Mesenchymal stem cell (in vitro differentiated cells and primary cell): ENCODE data around the gene NUCB1.
A peak's percentile ranks its signal among the peaks of the same experiment; 100 is the strongest.

Experiments
- DNase-seq: peaks from one replicate; pipeline ENCODE4 v3.0.0-alpha.2; 2013
- H2AFZ ChIP-seq: one replicate; pipeline ENCODE4 v1.6.1; 2013; ENCODE audit warnings: low read depth, mild to moderate bottlenecking, control low read depth, inconsistent platforms, low read length, moderate library complexity
- H2AK5ac ChIP-seq: 2 replicates; pipeline ENCODE4 v1.6.1; 2013; ENCODE audit warnings: low read length, moderate library complexity, mild to moderate bottlenecking, inconsistent platforms; ENCODE audit not compliant: severe bottlenecking
- H2BK120ac ChIP-seq: one replicate; pipeline ENCODE4 v1.6.1; 2013; ENCODE audit warnings: low read depth, mild to moderate bottlenecking, inconsistent platforms, low read length, moderate library complexity
- H2BK12ac ChIP-seq, 2 experiments: one replicate each; pipeline ENCODE4 v1.6.1; 2013; ENCODE audit warnings: inconsistent platforms in 2 of 2, low read length in 2 of 2, mild to moderate bottlenecking in 2 of 2, moderate library complexity in 2 of 2, control low read depth in 1 of 2
- H2BK15ac ChIP-seq: one replicate; pipeline ENCODE4 v1.6.1; 2013; ENCODE audit warnings: mild to moderate bottlenecking, low read depth, inconsistent platforms; ENCODE audit not compliant: poor library complexity, severe bottlenecking
- H2BK5ac ChIP-seq: 2 replicates; pipeline ENCODE4 v1.6.1; 2013; ENCODE audit warnings: low read depth, mild to moderate bottlenecking, low read length, control low read depth, inconsistent platforms; ENCODE audit not compliant: poor library complexity, severe bottlenecking
- H3K14ac ChIP-seq, 2 experiments: one replicate each; pipeline ENCODE4 v1.6.1; 2013; ENCODE audit warnings: inconsistent platforms in 2 of 2, low read length in 2 of 2, control low read depth in 1 of 2, mild to moderate bottlenecking in 1 of 2, moderate library complexity in 1 of 2
- H3K18ac ChIP-seq, 2 experiments: one replicate each; pipeline ENCODE4 v1.6.1; 2013; ENCODE audit warnings: inconsistent platforms in 2 of 2, low read length in 2 of 2, control low read depth in 1 of 2, low read depth in 1 of 2, mild to moderate bottlenecking in 1 of 2
- H3K23ac ChIP-seq, 2 experiments: one replicate each; pipeline ENCODE4 v1.6.1; 2013; ENCODE audit warnings: inconsistent platforms in 2 of 2, low read length in 2 of 2, mild to moderate bottlenecking in 2 of 2, moderate library complexity in 2 of 2, control low read depth in 1 of 2
- H3K27ac ChIP-seq: 2 replicates; pipeline ENCODE4 v1.5.1; 2013; ENCODE audit warnings: mild to moderate bottlenecking, moderate library complexity, low read length, control low read depth, inconsistent platforms; ENCODE audit not compliant: poor library complexity, severe bottlenecking
- H3K27me3 ChIP-seq, 2 experiments: 2 replicates each; pipeline versions ENCODE4 v1.6.1 to v1.7.0; 2013; ENCODE audit warnings: low read length in 2 of 2, mild to moderate bottlenecking in 2 of 2, moderate library complexity in 2 of 2, control low read depth in 1 of 2, inconsistent platforms in 1 of 2; ENCODE audit not compliant: control insufficient read depth in 1 of 2, insufficient read depth in 1 of 2
- H3K36me3 ChIP-seq, 2 experiments: 2 replicates each; pipeline versions ENCODE4 v1.6.1 to v1.7.0; 2013; ENCODE audit warnings: low read length in 2 of 2, control low read depth in 1 of 2, inconsistent platforms in 1 of 2, low read depth in 1 of 2, mild to moderate bottlenecking in 1 of 2; ENCODE audit not compliant: insufficient read depth in 2 of 2, control insufficient read depth in 1 of 2
- H3K4ac ChIP-seq, 2 experiments: one replicate each; pipeline ENCODE4 v1.6.1; 2013; ENCODE audit warnings: inconsistent platforms in 2 of 2, low read length in 2 of 2, mild to moderate bottlenecking in 2 of 2, moderate library complexity in 2 of 2, control low read depth in 1 of 2, low read depth in 1 of 2
- H3K4me1 ChIP-seq: 2 replicates; pipeline ENCODE4 v1.6.1; 2013; ENCODE audit warnings: low read depth, low read length, control low read depth; ENCODE audit not compliant: control insufficient read depth, insufficient read depth
- H3K4me2 ChIP-seq: 2 replicates; pipeline ENCODE4 v1.6.1; 2013; ENCODE audit warnings: low read length, mild to moderate bottlenecking, inconsistent platforms; ENCODE audit not compliant: poor library complexity, severe bottlenecking
- H3K4me3 ChIP-seq, 2 experiments: 2 replicates each; pipeline versions ENCODE4 v1.5.1 to v1.7.0; 2013; ENCODE audit warnings: low read length in 2 of 2, mild to moderate bottlenecking in 2 of 2, control low read depth in 1 of 2, low read depth in 1 of 2; ENCODE audit not compliant: insufficient read depth in 1 of 2
- H3K79me1 ChIP-seq: replicated peaks from 2 replicates; pipeline ENCODE4 v1.6.1; 2013; ENCODE audit warnings: mild to moderate bottlenecking, control low read depth, low read length, inconsistent platforms; ENCODE audit not compliant: poor library complexity, severe bottlenecking
- H3K9ac ChIP-seq: 2 replicates; pipeline ENCODE4 v1.7.0; 2013; ENCODE audit warnings: mild to moderate bottlenecking, low read length, moderate library complexity
- H3K9me3 ChIP-seq: 2 replicates; pipeline ENCODE4 v1.7.0; 2013; ENCODE audit warnings: mild to moderate bottlenecking, low read length; ENCODE audit not compliant: control insufficient read depth
- H4K8ac ChIP-seq: one replicate; pipeline ENCODE4 v1.6.1; 2013; ENCODE audit warnings: inconsistent platforms, mild to moderate bottlenecking, low read length, moderate library complexity
- H4K91ac ChIP-seq: one replicate; pipeline ENCODE4 v1.6.1; 2013; ENCODE audit warnings: mild to moderate bottlenecking, low read length, inconsistent platforms
- WGBS: methylation state at CpG from one replicate; pipeline ENCODE4 v1.1.7; 2013; ENCODE audit warnings: mixed read lengths; 5-methylcytosine and 5-hydroxymethylcytosine counted together

NUCB1 gene

DNA sequence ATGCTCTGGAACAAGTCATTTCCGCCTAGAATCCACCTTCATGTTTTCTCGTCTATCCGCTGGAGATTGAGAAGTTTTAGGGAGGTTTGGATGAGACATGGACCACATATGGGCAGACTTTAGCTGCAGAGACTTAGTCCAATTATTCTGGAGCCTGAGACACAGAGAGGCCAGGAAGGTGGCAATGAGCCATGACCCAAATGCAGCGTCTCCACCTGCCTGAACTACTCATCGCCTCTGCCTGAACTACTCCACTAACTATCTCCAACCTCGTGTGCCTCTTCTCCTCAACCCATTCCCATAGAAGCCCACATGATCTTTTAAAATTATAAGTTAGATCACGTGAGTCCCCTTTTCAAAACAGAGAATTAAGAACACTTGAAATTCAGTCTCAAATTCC is 37.3 kb upstream of the NUCB1 start:
- H2BK15ac ChIP-seq, result no peak overlapping the region
- H2BK12ac ChIP-seq, result no peak overlapping the region
- H4K91ac ChIP-seq, result no peak overlapping the region
- H3K4ac ChIP-seq, result no peak overlapping the region
- no peak overlapping the region for H3K18ac ChIP-seq
- no peak for DNase-seq
- no peaks in the 10 kb centered on the region for H3K27me3 ChIP-seq
- no peak overlapping the region for H3K23ac ChIP-seq
- H3K36me3 ChIP-seq, result peaks cover 33 to 65% of the 10 kb centered on the region in 2 experiments
- H2AK5ac ChIP-seq, result no peak overlapping the region
- no peak overlapping the region for H3K27ac ChIP-seq
- 95% methylated on average over 6 of the region's 7 CpGs for WGBS
- H4K8ac ChIP-seq, result no peak overlapping the region
- H3K14ac ChIP-seq, result no peak overlapping the region
- no peak overlapping the region for H3K4me3 ChIP-seq
- H3K4me1 ChIP-seq, result peaks cover 7% of the 10 kb centered on the region
- H2BK120ac ChIP-seq, result no peak overlapping the region
- H3K4me2 ChIP-seq, result no peak overlapping the region
- no peak overlapping the region for H2BK5ac ChIP-seq
- H3K79me1 ChIP-seq, result peaks cover 6% of the 10 kb centered on the region
- no peaks in the 10 kb centered on the region for H3K9me3 ChIP-seq
- no peak overlapping the region for H2AFZ ChIP-seq
- H3K9ac ChIP-seq, result no peak overlapping the region

- no peaks in the 10 kb centered on the region for H3K27me3 ChIP-seq
- no peak overlapping the region for H3K4ac ChIP-seq
- H3K18ac ChIP-seq, result no peak overlapping the region
- WGBS, result 80% methylated on average over 6 of the region's 6 CpGs
- H2BK12ac ChIP-seq, result no peak overlapping the region
- H3K27ac ChIP-seq, result no peak overlapping the region
- no peaks in the 10 kb centered on the region for H3K9me3 ChIP-seq
- H4K8ac ChIP-seq, result no peak overlapping the region
- no peak overlapping the region for H4K91ac ChIP-seq
- no peak overlapping the region for H3K23ac ChIP-seq
- peaks cover 6% of the 10 kb centered on the region for H3K79me1 ChIP-seq
- H2BK5ac ChIP-seq, result no peak overlapping the region
- no peak overlapping the region for H3K4me2 ChIP-seq
- peaks cover 14% of the 10 kb centered on the region for H3K4me1 ChIP-seq
- DNase-seq, result no peak
- peak overlapping the region in 1 of 2 experiments; percentile 87 for H3K4me3 ChIP-seq
- H3K36me3 ChIP-seq, result peaks cover 10 to 30% of the 10 kb centered on the region in 2 experiments
- no peak overlapping the region for H3K14ac ChIP-seq
- no peak overlapping the region for H2BK15ac ChIP-seq
- no peak overlapping the region for H2AK5ac ChIP-seq
- H3K9ac ChIP-seq, result peak overlapping the region; percentile 90
- H2AFZ ChIP-seq, result no peak overlapping the region
- H2BK120ac ChIP-seq, result no peak overlapping the region
These were observed 33.4 kb upstream of the NUCB1 start for GRCh38 chr19:48866692-48867091.

DNA sequence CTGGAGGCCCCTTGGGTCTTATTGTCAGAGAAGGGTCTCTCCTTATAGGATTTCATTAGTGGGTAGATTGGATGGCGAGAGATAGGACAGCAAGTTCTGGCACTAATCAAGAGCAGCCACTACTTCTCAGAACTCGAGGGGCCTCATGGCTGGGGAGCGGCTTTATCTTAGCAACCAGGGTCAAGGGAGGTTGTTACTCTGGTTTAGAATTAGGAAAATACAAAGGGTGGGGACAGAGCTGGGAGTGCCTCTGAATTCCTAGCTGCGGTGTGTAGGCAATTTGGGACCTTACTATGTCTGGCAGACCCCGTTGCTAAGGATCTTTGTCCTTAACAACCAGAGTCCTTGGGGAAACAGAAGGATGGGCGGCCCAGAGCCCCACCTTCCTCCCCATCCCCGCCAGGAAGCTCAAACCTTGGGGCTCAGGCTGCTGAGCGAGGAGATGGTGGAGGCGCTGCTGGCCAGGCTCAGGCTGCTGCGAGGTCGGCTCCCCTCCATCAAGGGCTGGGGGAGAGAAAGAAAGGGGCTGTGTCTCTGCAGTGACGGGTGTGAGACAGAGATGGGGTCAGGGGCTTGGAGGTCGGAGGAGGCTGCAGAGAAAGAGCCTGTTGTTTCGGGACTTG is 32.9 kb upstream of the NUCB1 start:
- H3K4me1 ChIP-seq, result peaks cover 15% of the 10 kb centered on the region
- peak overlapping the region; percentile 52 for H4K8ac ChIP-seq
- peaks cover 10 to 26% of the 10 kb centered on the region in 2 experiments for H3K36me3 ChIP-seq
- peak overlapping the region in 1 of 2 experiments; percentile 51 for H3K23ac ChIP-seq
- no peaks in the 10 kb centered on the region for H3K27me3 ChIP-seq
- peak overlapping the region; percentile 70 for H4K91ac ChIP-seq
- H3K9me3 ChIP-seq, result no peaks in the 10 kb centered on the region
- H3K9ac ChIP-seq, result peak overlapping the region; percentile 90
- H3K4me2 ChIP-seq, result peak overlapping the region; percentile 64
- peak overlapping the region; percentile 72 to 80 for H3K18ac ChIP-seq
- H2BK15ac ChIP-seq, result no peak overlapping the region
- no peak overlapping the region for H3K27ac ChIP-seq
- DNase-seq, result no peak
- no peak overlapping the region for H2BK5ac ChIP-seq
- H2BK120ac ChIP-seq, result no peak overlapping the region
- 85% methylated on average over 14 of the region's 14 CpGs for WGBS
- peak overlapping the region; percentile 40 to 85 for H2BK12ac ChIP-seq
- H3K14ac ChIP-seq, result peak overlapping the region in 1 of 2 experiments; percentile 36
- H3K4me3 ChIP-seq, result peak overlapping the region in 1 of 2 experiments; percentile 87
- no peak overlapping the region for H2AFZ ChIP-seq
- H2AK5ac ChIP-seq, result no peak overlapping the region
- peaks cover 6% of the 10 kb centered on the region for H3K79me1 ChIP-seq
- H3K4ac ChIP-seq, result peak overlapping the region in 1 of 2 experiments; percentile 52

DNA sequence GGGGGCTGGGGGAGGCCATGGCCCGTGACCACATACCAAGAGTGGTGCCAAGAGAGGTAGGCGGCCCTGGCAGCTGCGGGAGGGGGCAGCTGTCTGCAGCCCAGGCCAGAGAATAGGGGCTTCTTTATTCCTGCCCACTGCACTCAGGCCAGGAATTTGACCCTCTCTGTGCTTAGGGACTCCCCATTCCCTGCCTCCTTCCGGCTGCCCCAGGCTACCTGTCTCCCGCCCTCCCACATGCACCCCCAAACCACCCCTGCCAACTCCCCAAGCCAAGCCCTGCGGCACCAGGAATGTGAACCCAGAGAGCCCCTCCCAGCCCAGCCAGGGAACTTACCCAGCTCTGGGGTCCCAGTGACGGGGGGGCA is 32.4 kb upstream of the NUCB1 start:
- H3K14ac ChIP-seq, result peak overlapping the region in 1 of 2 experiments; percentile 82
- peak overlapping the region; percentile 81 for H4K91ac ChIP-seq
- DNase-seq, result no peak
- peak overlapping the region; percentile 80 for H2BK120ac ChIP-seq
- no peak overlapping the region for H2AK5ac ChIP-seq
- peak overlapping the region; percentile 72 to 80 for H3K18ac ChIP-seq
- H2BK12ac ChIP-seq, result peak overlapping the region in 1 of 2 experiments; percentile 85
- H2BK5ac ChIP-seq, result no peak overlapping the region
- no peaks in the 10 kb centered on the region for H3K27me3 ChIP-seq
- peak overlapping the region; percentile 52 for H4K8ac ChIP-seq
- H3K27ac ChIP-seq, result no peak overlapping the region
- peaks cover 10 to 24% of the 10 kb centered on the region in 2 experiments for H3K36me3 ChIP-seq
- H3K79me1 ChIP-seq, result peaks cover 6% of the 10 kb centered on the region
- peak overlapping the region; percentile 64 for H3K4me2 ChIP-seq
- peak overlapping the region in 1 of 2 experiments; percentile 93 for H3K4ac ChIP-seq
- H3K23ac ChIP-seq, result peak overlapping the region in 1 of 2 experiments; percentile 51
- WGBS, result 70% methylated on average over 7 of the region's 7 CpGs
- peaks cover 15% of the 10 kb centered on the region for H3K4me1 ChIP-seq
- peak overlapping the region; percentile 44 for H2BK15ac ChIP-seq
- H3K9ac ChIP-seq, result peak overlapping the region; percentile 90
- H3K9me3 ChIP-seq, result no peaks in the 10 kb centered on the region
- H3K4me3 ChIP-seq, result peak overlapping the region in 1 of 2 experiments; percentile 87
- H2AFZ ChIP-seq, result no peak overlapping the region
